Gastrocnemius medialis (tissue), 4 donors: ENCODE measurements around the gene FOXK1.

Source experiments
- POLR2A ChIP-seq, 2 donors: fragments of 450-650 bp; IDR thresholded peaks; one replicate each; pipeline ENCODE4 v1.6.1; 2017; ENCODE audit warnings: antibody characterized with exemption in 2 of 2, mild to moderate bottlenecking in 2 of 2, moderate library complexity in 2 of 2
- TF ChIP-seq, protein P1 (sequence below), 5 experiments: fragments of 450-650 bp in 3 of 5; fragments of 200-600 bp in 2 of 5; sonication (generic) in 2 of 5; IDR thresholded peaks in 4 of 5; conservative IDR thresholded peaks in 1 of 5; 1 replicate in 4 of 5; 2 replicates in 1 of 5; pipeline ENCODE4 v1.5.1; 2016 to 2019; ENCODE audit warnings: antibody characterized with exemption in 5 of 5, mild to moderate bottlenecking in 3 of 5, moderate library complexity in 3 of 5

DNA sequence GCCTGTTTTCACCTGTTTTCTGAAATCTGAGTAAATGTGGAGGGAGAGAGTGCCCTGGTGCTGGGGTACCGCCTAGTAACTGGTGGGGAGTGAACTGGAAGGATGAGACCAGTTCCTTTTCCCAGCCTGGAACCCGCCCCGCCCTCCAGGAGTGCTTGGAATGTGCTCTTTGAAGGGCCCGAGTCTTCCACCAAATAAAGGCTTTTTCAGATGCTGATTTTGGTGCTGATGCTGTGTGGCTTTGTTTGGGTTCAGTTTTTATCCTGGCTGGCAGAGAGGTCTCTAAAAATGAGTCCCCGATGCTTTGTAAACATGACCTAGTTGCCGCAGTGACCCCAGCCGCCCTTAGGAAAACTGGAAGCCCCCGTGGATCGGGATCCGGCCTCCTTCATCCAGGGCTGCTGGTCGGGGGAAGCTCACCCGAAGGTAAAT, 25.9 kb downstream of the FOXK1 start:
- TF ChIP-seq, protein P1, sequence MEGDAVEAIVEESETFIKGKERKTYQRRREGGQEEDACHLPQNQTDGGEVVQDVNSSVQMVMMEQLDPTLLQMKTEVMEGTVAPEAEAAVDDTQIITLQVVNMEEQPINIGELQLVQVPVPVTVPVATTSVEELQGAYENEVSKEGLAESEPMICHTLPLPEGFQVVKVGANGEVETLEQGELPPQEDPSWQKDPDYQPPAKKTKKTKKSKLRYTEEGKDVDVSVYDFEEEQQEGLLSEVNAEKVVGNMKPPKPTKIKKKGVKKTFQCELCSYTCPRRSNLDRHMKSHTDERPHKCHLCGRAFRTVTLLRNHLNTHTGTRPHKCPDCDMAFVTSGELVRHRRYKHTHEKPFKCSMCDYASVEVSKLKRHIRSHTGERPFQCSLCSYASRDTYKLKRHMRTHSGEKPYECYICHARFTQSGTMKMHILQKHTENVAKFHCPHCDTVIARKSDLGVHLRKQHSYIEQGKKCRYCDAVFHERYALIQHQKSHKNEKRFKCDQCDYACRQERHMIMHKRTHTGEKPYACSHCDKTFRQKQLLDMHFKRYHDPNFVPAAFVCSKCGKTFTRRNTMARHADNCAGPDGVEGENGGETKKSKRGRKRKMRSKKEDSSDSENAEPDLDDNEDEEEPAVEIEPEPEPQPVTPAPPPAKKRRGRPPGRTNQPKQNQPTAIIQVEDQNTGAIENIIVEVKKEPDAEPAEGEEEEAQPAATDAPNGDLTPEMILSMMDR (IDR thresholded peaks at IDR 0.05 in 4 of 5, conservative IDR thresholded peaks at IDR 0.05 in 1 of 5): no peak
- no peak for TF ChIP-seq POLR2A (IDR thresholded peaks at IDR 0.05)
